HG02798 (cell line): Measurements from ENCODE around the gene FLT1.
A peak's percentile ranks its signal among the peaks of the same experiment; 100 is the strongest.

Experiments used
- ATAC-seq: cut with Tn5 transposase; IDR thresholded peaks from one replicate; pipeline ENCODE4 v1.9.1; 2021; ENCODE audit warnings: mild to moderate bottlenecking; ENCODE audit not compliant: unreplicated experiment, poor library complexity

Gene FLT1

DNA sequence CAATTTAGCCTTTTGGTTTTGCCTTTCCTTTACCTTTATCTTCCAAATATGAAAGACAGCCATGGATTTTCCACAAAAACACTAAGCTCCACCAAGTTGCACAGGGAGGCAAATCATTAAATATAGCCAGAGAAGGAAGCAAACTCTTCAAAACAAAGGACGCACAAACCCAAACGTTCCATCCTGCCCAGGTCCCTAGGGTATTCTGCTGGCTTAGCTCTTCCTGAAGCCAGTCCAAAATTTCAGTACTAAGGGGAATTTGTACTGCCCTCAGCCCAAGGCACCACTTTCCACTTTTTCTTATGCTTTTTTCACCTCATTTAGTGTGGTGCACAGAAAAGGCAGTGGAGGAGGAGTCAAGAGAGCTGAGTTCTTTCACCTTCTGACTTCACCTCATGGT lies 169.9 kb downstream of the FLT1 start:
- ATAC-seq, result no peak

DNA sequence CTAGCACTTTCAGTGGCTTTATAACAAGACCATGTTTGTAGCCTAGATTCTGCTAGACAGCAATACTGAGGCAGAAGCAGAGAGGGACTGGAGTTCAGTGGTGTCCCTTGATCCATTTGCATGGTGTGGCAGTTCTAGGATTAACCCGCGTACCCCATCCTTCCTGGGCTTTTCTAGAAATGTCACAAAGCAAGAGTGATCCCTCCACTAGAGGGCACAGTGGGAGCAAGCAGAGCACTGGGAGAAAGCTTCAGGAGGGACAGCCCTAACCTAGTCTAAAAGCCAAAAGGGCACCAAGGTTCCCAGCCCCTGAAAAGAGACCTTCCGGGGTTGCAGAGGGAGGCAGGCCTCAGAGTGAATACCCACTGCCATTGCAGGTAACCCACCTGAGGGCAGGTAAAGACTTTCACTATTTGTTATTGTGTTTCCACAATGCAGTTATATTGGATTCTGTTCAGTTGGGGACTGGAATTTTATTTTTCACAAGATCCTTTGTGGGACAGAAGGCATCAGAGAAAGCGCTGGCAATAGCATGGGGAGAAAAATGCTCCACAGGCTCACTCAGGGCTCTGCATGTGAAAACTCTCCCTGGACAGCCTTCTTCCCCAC lies 170.6 kb downstream of the FLT1 start:
- peak; percentile 74 for ATAC-seq

GRCh38 chr13:28322256-28322905 lies 172.5 kb downstream of the FLT1 start:
- no peak for ATAC-seq

DNA sequence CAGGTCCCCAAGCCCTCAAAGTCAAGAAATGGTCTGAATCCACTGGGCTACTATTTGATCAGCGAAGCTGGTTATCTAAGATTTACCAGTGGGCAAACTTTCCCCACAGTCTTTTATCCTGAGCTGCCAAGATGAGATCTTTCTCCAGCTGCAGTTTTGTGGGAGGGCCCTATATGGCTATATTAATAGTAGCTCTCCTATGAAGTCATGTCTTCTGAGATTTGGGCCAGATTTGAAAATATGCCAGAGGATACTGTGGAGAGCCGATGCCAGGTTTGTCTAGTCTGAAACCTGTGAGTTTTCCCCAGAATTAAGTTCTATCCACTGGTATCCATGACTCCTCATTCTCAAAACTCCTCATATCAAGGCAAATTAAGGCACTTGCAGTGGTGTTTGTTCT lies 173.2 kb downstream of the FLT1 start:
- no peak for ATAC-seq

DNA sequence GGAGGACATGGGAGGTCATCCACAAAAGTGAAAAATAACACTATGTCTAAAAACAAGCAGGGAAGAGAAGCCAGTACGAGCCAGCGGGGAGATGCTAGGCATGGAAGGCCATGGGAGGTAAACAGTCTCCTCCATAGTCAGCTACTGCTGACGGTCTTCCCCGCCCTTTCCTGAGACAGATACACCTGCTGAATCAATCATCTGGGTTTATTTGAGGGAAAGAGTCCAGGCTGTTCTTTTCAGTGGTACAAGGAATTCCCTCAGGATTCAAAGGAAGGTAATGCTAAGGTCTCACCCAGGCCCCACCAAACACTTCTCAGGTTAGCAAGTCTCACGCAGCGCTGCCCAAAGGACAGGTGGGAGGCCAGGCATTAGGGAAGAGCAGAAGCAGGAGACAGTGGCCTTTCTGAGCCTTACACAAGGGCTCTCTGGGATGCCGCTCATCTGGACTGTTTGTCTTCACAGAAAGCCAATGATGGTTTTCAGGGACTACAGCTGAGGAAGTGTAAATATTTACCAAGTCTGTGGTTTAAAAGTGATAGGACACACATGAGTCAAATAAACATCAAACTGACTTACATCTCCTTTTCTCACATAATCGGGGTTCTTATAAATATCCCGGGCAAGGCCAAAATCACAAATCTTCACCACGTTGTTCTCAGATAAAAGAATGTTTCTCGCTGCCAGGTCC lies 173.9 kb downstream of the FLT1 start:
- no peak for ATAC-seq

DNA sequence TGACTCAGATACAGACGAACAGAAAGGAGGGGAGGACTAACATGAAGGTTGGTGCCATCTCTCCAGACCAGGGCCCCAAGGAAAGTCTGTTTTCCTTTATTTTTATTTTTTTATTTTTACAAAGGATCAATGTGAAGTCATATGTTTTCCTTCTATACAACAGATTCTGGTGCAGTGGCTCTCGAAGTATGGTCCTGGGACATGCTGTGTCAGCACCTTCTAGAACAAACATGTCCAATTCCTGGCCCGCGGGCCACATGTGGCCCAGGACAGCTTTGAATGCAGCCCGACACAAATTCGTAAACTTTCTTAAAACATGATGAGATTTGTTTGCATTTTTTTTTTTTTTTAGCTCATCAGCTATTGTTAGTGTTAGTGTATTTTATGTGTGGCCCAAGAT lies 174.7 kb downstream of the FLT1 start:
- no peak for ATAC-seq

- no peak for ATAC-seq
Measured at GRCh38 chr13:28319528-28319927, 175.4 kb downstream of the FLT1 start.

- no peak for ATAC-seq
Measured at GRCh38 chr13:28318496-28318895, 176.4 kb downstream of the FLT1 start.

DNA sequence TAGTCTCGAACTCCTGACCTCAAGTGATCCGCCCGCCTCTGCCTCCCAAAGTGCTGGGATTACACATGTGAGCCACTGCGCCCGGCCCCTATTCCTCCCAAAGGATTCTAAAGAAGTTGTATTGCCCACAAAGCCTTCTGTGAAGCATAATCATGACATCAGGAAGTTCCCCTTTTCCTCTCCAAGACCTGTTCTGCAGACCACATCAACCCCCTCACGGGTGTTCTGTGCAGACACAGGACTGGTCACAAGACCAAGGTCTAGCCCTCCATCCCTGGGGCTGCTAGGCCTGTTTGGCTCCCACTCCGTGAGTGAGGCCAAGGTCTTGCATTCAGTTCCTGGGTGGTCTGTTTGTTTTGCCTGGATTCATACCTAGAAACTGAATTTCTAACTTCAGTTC lies 178.1 kb downstream of the FLT1 start:
- ATAC-seq, result no peak

GRCh38 chr13:28316129-28316528 lies 178.8 kb downstream of the FLT1 start:
- ATAC-seq, result no peak

DNA sequence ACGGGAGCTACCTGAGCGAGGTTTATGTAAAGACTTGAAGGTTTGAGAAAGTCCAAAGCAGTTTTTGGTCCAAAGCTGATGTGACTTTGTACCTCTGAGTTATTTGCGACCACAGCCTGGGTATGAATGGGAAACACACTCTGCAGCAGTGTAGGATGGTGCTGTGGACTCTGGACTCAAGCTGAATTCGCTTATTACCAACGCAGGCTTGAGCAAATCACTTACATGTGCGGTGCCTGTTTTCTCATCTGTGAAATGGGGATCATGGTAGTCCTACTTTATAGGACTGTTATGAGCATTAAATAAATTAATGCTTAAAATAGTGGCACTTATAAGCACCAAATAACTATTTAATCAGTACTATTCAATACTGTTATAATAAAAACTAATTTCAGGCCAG lies 180.0 kb downstream of the FLT1 start:
- ATAC-seq, result no peak

- ATAC-seq, result no peak
Measured at GRCh38 chr13:28313579-28313978, 181.3 kb downstream of the FLT1 start.

DNA sequence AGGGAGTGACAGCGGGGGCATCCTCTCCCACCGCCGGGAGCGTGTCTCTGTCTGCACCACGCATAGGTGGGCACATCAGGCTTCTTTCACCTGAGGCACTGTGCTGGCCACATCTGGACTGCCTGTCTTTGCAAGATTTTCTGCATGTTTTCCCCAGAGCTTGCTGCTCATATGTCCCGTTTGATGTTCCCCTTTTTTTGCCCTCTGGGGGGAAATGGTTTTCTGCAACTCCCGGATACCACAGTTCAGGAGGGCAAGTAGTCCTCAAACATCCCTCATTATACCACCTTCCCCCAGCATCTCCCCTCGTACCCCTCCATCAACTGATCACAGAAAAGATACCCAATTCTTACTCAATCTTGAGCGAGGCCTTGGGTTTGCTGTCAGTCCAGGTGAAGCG lies 188.6 kb downstream of the FLT1 start:
- ATAC-seq, result no peak

- no peak for ATAC-seq
Measured at GRCh38 chr13:28301839-28302238, 193.1 kb downstream of the FLT1 start.

GRCh38 chr13:28299916-28300315 lies 195.0 kb downstream of the FLT1 start:
- ATAC-seq, result no peak

DNA sequence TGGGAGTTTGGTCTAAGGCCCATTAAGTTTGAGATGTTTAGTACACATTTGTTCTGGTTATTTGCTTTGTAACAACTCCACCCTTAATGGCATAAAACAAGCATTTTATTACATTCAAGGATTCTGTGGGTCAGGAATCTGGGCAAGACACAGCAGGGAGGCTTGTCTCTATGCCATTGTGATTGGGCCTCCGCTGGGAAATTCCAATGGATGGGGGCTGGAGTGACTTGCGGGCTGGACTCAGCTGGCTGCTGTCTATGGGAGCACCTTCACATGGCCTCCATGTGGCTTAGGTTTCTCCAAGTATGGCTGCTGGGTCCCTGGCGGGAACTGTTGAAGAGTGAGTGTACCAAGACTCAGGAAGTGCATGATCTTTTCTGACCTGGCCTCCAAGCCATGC lies 197.6 kb downstream of the FLT1 start:
- ATAC-seq, result no peak

- peak; percentile 51 for ATAC-seq
Measured at GRCh38 chr13:28286263-28286662, 208.7 kb downstream of the FLT1 start.

GRCh38 chr13:28283600-28283999 lies 211.3 kb downstream of the FLT1 start:
- ATAC-seq, result no peak

- no peak for ATAC-seq
Measured at GRCh38 chr13:28282451-28282850, 212.5 kb downstream of the FLT1 start.

- no peak for ATAC-seq
Measured at GRCh38 chr13:28273919-28274318, 221.0 kb downstream of the FLT1 start.

DNA sequence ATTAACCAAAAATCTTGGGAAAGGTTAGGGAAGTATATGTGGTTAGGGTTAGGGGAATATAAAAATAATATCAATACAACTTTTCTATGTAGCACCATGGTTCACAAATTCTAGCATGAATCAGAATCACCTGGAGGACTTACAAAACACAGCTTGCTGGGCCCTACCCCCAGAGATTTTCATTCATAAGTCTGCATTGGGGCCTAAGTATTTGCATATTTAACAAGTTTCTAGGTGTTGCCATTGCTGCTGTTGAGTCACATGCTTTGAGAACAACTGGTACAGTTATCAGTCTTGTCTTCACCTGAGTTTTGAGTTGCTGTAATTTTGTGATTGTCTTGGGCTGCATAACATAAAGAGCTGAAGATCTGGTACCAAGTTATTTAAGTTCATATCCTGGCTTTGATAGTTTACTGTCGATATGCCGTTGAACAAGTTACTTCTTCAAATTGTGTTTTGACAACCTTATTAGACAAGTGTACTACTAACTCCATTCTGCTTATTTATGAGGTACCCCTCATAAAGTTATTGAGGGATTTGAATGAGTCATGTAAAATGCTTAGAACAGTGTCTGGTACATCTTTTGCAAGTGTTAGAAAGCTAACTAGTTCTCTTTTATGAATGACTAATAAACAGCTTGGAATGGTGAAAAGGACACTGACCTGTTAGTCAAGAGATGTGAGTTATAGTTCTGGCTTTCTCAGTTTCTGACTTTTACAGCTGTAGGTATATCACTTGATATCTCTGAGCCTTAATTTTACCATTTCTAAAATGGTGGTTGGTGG lies 223.7 kb downstream of the FLT1 start:
- ATAC-seq, result no peak
